DOHH2 (cell line): ENCODE data around the gene CSNK1G2.

Experiments used
- H3F3A ChIP-seq: fragments of 200-600 bp; sonication (generic), shearing (Covaris generic); 2 replicates; pipeline ENCODE4 v1.6.0; 2016; ENCODE audit warnings: antibody characterized with exemption, mild to moderate bottlenecking; ENCODE audit not compliant: control insufficient read depth, insufficient read depth
- H3K27ac ChIP-seq: fragments of 200-600 bp; sonication (generic); 2 replicates; pipeline ENCODE4 v1.5.1; 2014; ENCODE audit warnings: low read depth, mild to moderate bottlenecking, low read length, moderate library complexity
- H3K27me3 ChIP-seq: fragments of 200-600 bp; sonication (generic); 2 replicates; pipeline ENCODE4 v1.6.1; 2014; ENCODE audit warnings: mild to moderate bottlenecking, low read length, mixed read lengths; ENCODE audit not compliant: control insufficient read depth
- H3K36me3 ChIP-seq: fragments of 200-600 bp; sonication (generic); 2 replicates; pipeline ENCODE4 v1.6.1; 2014; ENCODE audit warnings: mild to moderate bottlenecking, low read length, moderate library complexity, mixed read lengths; ENCODE audit not compliant: control insufficient read depth
- H3K4me1 ChIP-seq: fragments of 200-600 bp; sonication (generic); 2 replicates; pipeline ENCODE4 v1.6.1; 2014; ENCODE audit warnings: mild to moderate bottlenecking, low read length, mixed read lengths; ENCODE audit not compliant: control insufficient read depth
- H3K4me2 ChIP-seq: fragments of 200-600 bp; sonication (generic); 2 replicates; pipeline ENCODE4 v1.6.0; 2014; ENCODE audit warnings: mild to moderate bottlenecking, low read length, moderate library complexity
- H3K4me3 ChIP-seq: fragments of 200-600 bp; sonication (generic); 2 replicates; pipeline ENCODE4 v1.5.1; 2014; ENCODE audit warnings: mild to moderate bottlenecking, low read length, mixed read lengths
- H3K79me2 ChIP-seq: fragments of 200-600 bp; sonication (generic); 2 replicates; pipeline ENCODE4 v1.6.1; 2014; ENCODE audit warnings: mild to moderate bottlenecking, low read length, mixed read lengths; ENCODE audit not compliant: control insufficient read depth
- H3K9me2 ChIP-seq: fragments of 200-600 bp; sonication (generic); replicated peaks from 2 replicates; pipeline ENCODE4 v1.6.1; 2014; ENCODE audit warnings: mild to moderate bottlenecking, low read length, mixed read lengths; ENCODE audit not compliant: control insufficient read depth
- H3K9me3 ChIP-seq: fragments of 200-600 bp; sonication (generic); 2 replicates; pipeline ENCODE4 v1.6.1; 2014; ENCODE audit warnings: antibody characterized with exemption, low read length, mixed read lengths; ENCODE audit not compliant: control insufficient read depth, insufficient read depth
- H4K20me1 ChIP-seq: fragments of 200-600 bp; sonication (generic); 2 replicates; pipeline ENCODE4 v1.6.0; 2014; ENCODE audit warnings: low read depth, mild to moderate bottlenecking, antibody characterized with exemption, low read length, moderate library complexity; ENCODE audit not compliant: control insufficient read depth, insufficient read depth
- CTCF ChIP-seq: fragments of 200-600 bp; sonication (generic); IDR thresholded peaks from one replicate; pipeline ENCODE4 v1.5.1; 2014; ENCODE audit warnings: antibody characterized with exemption, mild to moderate bottlenecking, low read depth, low read length; ENCODE audit not compliant: poor library complexity, severe bottlenecking
- EZH2phosphoT487 ChIP-seq: fragments of 200-600 bp; sonication (generic); IDR thresholded peaks from 2 replicates; pipeline ENCODE4 v1.6.1; 2017; ENCODE audit warnings: borderline replicate concordance, mild to moderate bottlenecking, antibody characterized with exemption, low read length, moderate library complexity, mixed read lengths

CSNK1G2 gene

GRCh38 chr19:1954532-1954933 lies 13.6 kb downstream of the CSNK1G2 start:
- Histone ChIP-seq H3K27ac (no peak overlapping the region), H3K27me3 (no peaks in the 10 kb centered on the region), H3K4me2 (no peak overlapping the region), H4K20me1 (peaks cover 10% of the 10 kb centered on the region), H3K4me1 (no peaks in the 10 kb centered on the region), H3K9me3 (no peaks in the 10 kb centered on the region), H3F3A (no peaks in the 10 kb centered on the region), H3K4me3 (no peak overlapping the region), H3K36me3 (peaks cover 11% of the 10 kb centered on the region), H3K79me2 (peaks cover 91% of the 10 kb centered on the region), H3K9me2 (no peaks in the 10 kb centered on the region)
- TF ChIP-seq EZH2phosphoT487 (no peak), CTCF (no peak)

GRCh38 chr19:1955171-1956121 lies 14.5 kb downstream of the CSNK1G2 start:
- Histone ChIP-seq H3K4me1 (no peaks in the 10 kb centered on the region), H3K4me2 (no peak overlapping the region), H3K27me3 (no peaks in the 10 kb centered on the region), H3F3A (no peaks in the 10 kb centered on the region), H3K79me2 (peaks cover 92% of the 10 kb centered on the region), H3K27ac (no peak overlapping the region), H3K4me3 (no peak overlapping the region), H4K20me1 (peaks cover 10% of the 10 kb centered on the region), H3K36me3 (peaks cover 8% of the 10 kb centered on the region), H3K9me3 (no peaks in the 10 kb centered on the region), H3K9me2 (no peaks in the 10 kb centered on the region)
- TF ChIP-seq EZH2phosphoT487, result no peak
- TF ChIP-seq CTCF, result no peak

GRCh38 chr19:1956122-1956494 lies 15.1 kb downstream of the CSNK1G2 start:
- H3K79me2 ChIP-seq, result peaks cover 92% of the 10 kb centered on the region
- peaks cover 8% of the 10 kb centered on the region for H3K36me3 ChIP-seq
- peaks cover 14% of the 10 kb centered on the region for H4K20me1 ChIP-seq
- no peaks in the 10 kb centered on the region for H3K9me3 ChIP-seq
- TF ChIP-seq CTCF, result no peak
- TF ChIP-seq EZH2phosphoT487, result no peak
- H3F3A ChIP-seq, result no peaks in the 10 kb centered on the region
- no peak overlapping the region for H3K4me3 ChIP-seq
- H3K4me2 ChIP-seq, result no peak overlapping the region
- no peaks in the 10 kb centered on the region for H3K9me2 ChIP-seq
- H3K4me1 ChIP-seq, result no peaks in the 10 kb centered on the region
- no peak overlapping the region for H3K27ac ChIP-seq
- H3K27me3 ChIP-seq, result no peaks in the 10 kb centered on the region
